Activated CD8-positive, alpha-beta T cell treated with anti-CD3 and anti-CD28 coated beads, Interleukin-2, amount 10 ng/mL, durations not matched to agents 7 days and 5 days (primary cell): ENCODE results near the gene PTPRF. TPM values are rescaled to one million over a fixed set of nuclear protein-coding genes. Genes with fewer than 3 reads are reported as not detected.
"Not testable (repeated sequence)": the region's sequence is repeated elsewhere in the genome, so short reads cannot be mapped to it uniquely, and the experiment has no call there.

ENCODE experiments used
- ATAC-seq: fragments of 150-1000 bp; cut with Tn5 transposase; one replicate; pipeline ENCODE4 v1.10.0; 2021; ENCODE audit warnings: moderate library complexity
- CTCF ChIA-PET: fragments of 350-600 bp; sonication (Branson Sonifier 250); formaldehyde crosslinking; loops from one replicate; lab custom pipeline; 2021; ENCODE audit warnings: antibody characterized with exemption; lab: Charles Lee
- POLR2A ChIA-PET: fragments of 350-600 bp; sonication (Branson Sonifier 250); formaldehyde crosslinking; loops from one replicate; lab custom pipeline; 2021; ENCODE audit warnings: antibody characterized with exemption; lab: Charles Lee
- DNase-seq: peaks from one replicate; pipeline ENCODE4 v3.0.0-alpha.2; 2020
- H3K27ac Mint-ChIP-seq: one replicate; pipeline ENCODE4 v1.8.0; 2021; ENCODE audit warnings: mild to moderate bottlenecking, mixed read lengths
- H3K27me3 Mint-ChIP-seq: one replicate; pipeline ENCODE4 v1.8.0; 2021; ENCODE audit warnings: low read depth, mixed read lengths
- H3K36me3 Mint-ChIP-seq: one replicate; pipeline ENCODE4 v1.8.0; 2021; ENCODE audit warnings: low read depth, mixed read lengths
- H3K4me1 Mint-ChIP-seq: one replicate; pipeline ENCODE4 v1.8.0; 2021; ENCODE audit warnings: low read depth, mixed read lengths
- H3K4me3 Mint-ChIP-seq: one replicate; pipeline ENCODE4 v1.8.0; 2021; ENCODE audit warnings: mild to moderate bottlenecking, mixed read lengths
- H3K9me3 Mint-ChIP-seq: one replicate; pipeline ENCODE4 v1.8.0; 2022; ENCODE audit warnings: mixed read lengths; ENCODE audit not compliant: insufficient read depth
- total RNA-seq, 2 experiments: library from RNA; stranded (reverse); gene quantifications; one replicate each; pipeline ENCODE4 v1.2.3, GENCODE V29; 2021

PTPRF gene
- total RNA-seq, 2 experiments from 2014 or later, result 0.61 to 0.65 TPM

- Mint-ChIP-seq H3K4me3 (no peak overlapping the region), H3K27ac (no peak overlapping the region)
- CTCF ChIA-PET, result no interaction called here
Observed at GRCh38 chr1:43548285-43549271, 17.9 kb downstream of the PTPRF start.

GRCh38 chr1:43549394-43549793, 18.7 kb downstream of the PTPRF start:
- H3K4me3 Mint-ChIP-seq, CTCF ChIA-PET, H3K27ac Mint-ChIP-seq, H3K4me1 Mint-ChIP-seq, H3K36me3 Mint-ChIP-seq, DNase-seq, ATAC-seq, H3K9me3 Mint-ChIP-seq, H3K27me3 Mint-ChIP-seq: not testable (repeated sequence)
- POLR2A ChIA-PET, result interaction anchor here (0.5 kb wide), 1 partner anchor 122 kb away, joined by 3 read pairs; no protein-coding TSS in a partner anchor

More at GRCh38 chr1:43548285-43549271, 17.9 kb downstream of the PTPRF start:
- H3K9me3 Mint-ChIP-seq, result no peaks in the 10 kb centered on the region
- POLR2A ChIA-PET, result no interaction called here
- H3K4me1 Mint-ChIP-seq, result peaks cover 6% of the 10 kb centered on the region
- H3K27me3 Mint-ChIP-seq, result peaks cover 9% of the 10 kb centered on the region
- ATAC-seq (no peak), DNase-seq (no peak)
- H3K36me3 Mint-ChIP-seq, result no peaks in the 10 kb centered on the region

GRCh38 chr1:43549921-43550597, 19.4 kb downstream of the PTPRF start:
- Mint-ChIP-seq H3K4me1 (peaks cover 8% of the 10 kb centered on the region), H3K27ac (no peak overlapping the region), H3K27me3 (peaks cover 9% of the 10 kb centered on the region), H3K9me3 (no peaks in the 10 kb centered on the region), H3K36me3 (no peaks in the 10 kb centered on the region), H3K4me3 (peak overlapping the region; percentile 30)
- CTCF ChIA-PET, result interaction anchor here (0.7 kb wide), 1 partner anchor 20 kb away, joined by 3 read pairs; no protein-coding TSS in a partner anchor
- DNase-seq, result peak; percentile 44
- POLR2A ChIA-PET, result interaction anchor here (0.5 kb wide), 1 partner anchor 121 kb away, joined by 3 read pairs; no protein-coding TSS in a partner anchor
- ATAC-seq, result peak; percentile 66

- H3K4me3 Mint-ChIP-seq, result peak overlapping the region; percentile 30
- ATAC-seq (no peak), DNase-seq (no peak)
- H3K9me3 Mint-ChIP-seq, result no peaks in the 10 kb centered on the region
- no peaks in the 10 kb centered on the region for H3K36me3 Mint-ChIP-seq
- peaks cover 9% of the 10 kb centered on the region for H3K27me3 Mint-ChIP-seq
- peaks cover 8% of the 10 kb centered on the region for H3K4me1 Mint-ChIP-seq
- CTCF ChIA-PET, result interaction anchor here (0.7 kb wide), 1 partner anchor 21 kb away, joined by 3 read pairs; no protein-coding TSS in a partner anchor
- no peak overlapping the region for H3K27ac Mint-ChIP-seq
- POLR2A ChIA-PET, result no interaction called here
Observed at GRCh38 chr1:43550598-43551246, 20.0 kb downstream of the PTPRF start.

GRCh38 chr1:43551396-43551888, 20.8 kb downstream of the PTPRF start:
- H3K27me3 Mint-ChIP-seq, result peaks cover 9% of the 10 kb centered on the region
- H3K4me1 Mint-ChIP-seq, result peaks cover 8% of the 10 kb centered on the region
- no peak overlapping the region for H3K27ac Mint-ChIP-seq
- no peaks in the 10 kb centered on the region for H3K9me3 Mint-ChIP-seq
- POLR2A ChIA-PET, result no interaction called here
- DNase-seq (no peak), ATAC-seq (no peak)
- no peak overlapping the region for H3K4me3 Mint-ChIP-seq
- CTCF ChIA-PET, result no interaction called here
- H3K36me3 Mint-ChIP-seq, result no peaks in the 10 kb centered on the region

- Mint-ChIP-seq H3K4me1 (peaks cover 8% of the 10 kb centered on the region), H3K36me3 (no peaks in the 10 kb centered on the region), H3K27me3 (peaks cover 9% of the 10 kb centered on the region), H3K4me3 (no peak overlapping the region), H3K27ac (no peak overlapping the region), H3K9me3 (no peaks in the 10 kb centered on the region)
- DNase-seq (no peak), ATAC-seq (no peak)
- CTCF ChIA-PET, result interaction anchor here (1.2 kb wide), 1 partner anchor 382 kb away, joined by 3 read pairs; no protein-coding TSS in a partner anchor
- POLR2A ChIA-PET, result interaction anchor here (0.6 kb wide), 1 partner anchor 29 kb away, joined by 3 read pairs; no protein-coding TSS in a partner anchor
Observed at GRCh38 chr1:43552059-43552742, 21.5 kb downstream of the PTPRF start.

GRCh38 chr1:43552813-43553212, 22.1 kb downstream of the PTPRF start:
- POLR2A ChIA-PET, result no interaction called here
- CTCF ChIA-PET, result interaction anchor here (1.2 kb wide), 1 partner anchor 382 kb away, joined by 3 read pairs; no protein-coding TSS in a partner anchor

GRCh38 chr1:43554444-43554992, 23.8 kb downstream of the PTPRF start:
- H3K9me3 Mint-ChIP-seq, result no peaks in the 10 kb centered on the region
- ATAC-seq (peak; percentile 53), DNase-seq (peak; percentile 55)
- peaks cover 9% of the 10 kb centered on the region for H3K27me3 Mint-ChIP-seq
- no peak overlapping the region for H3K4me3 Mint-ChIP-seq
- H3K27ac Mint-ChIP-seq, result no peak overlapping the region
- peaks cover 8% of the 10 kb centered on the region for H3K4me1 Mint-ChIP-seq
- ChIA-PET POLR2A (no interaction called here), CTCF (interaction anchor here (0.6 to 1.3 kb wide), 8 partner anchors 10 to 380 kb away, joined by 3 to 5 read pairs (median 4); no protein-coding TSS in a partner anchor)
- H3K36me3 Mint-ChIP-seq, result no peaks in the 10 kb centered on the region

More at GRCh38 chr1:43552813-43553212, 22.1 kb downstream of the PTPRF start:
- Mint-ChIP-seq H3K4me1 (peaks cover 8% of the 10 kb centered on the region), H3K27me3 (peaks cover 9% of the 10 kb centered on the region), H3K27ac (no peak overlapping the region), H3K36me3 (no peaks in the 10 kb centered on the region), H3K9me3 (no peaks in the 10 kb centered on the region), H3K4me3 (no peak overlapping the region)
- no peak for ATAC-seq
- no peak for DNase-seq

- no peaks in the 10 kb centered on the region for H3K27me3 Mint-ChIP-seq
- H3K36me3 Mint-ChIP-seq, result no peaks in the 10 kb centered on the region
- ATAC-seq, result no peak
- H3K4me3 Mint-ChIP-seq, result no peak overlapping the region
- ChIA-PET POLR2A (no interaction called here), CTCF (no interaction called here)
- no peak overlapping the region for H3K27ac Mint-ChIP-seq
- H3K9me3 Mint-ChIP-seq, result no peaks in the 10 kb centered on the region
- DNase-seq, result no peak
- peaks cover 3% of the 10 kb centered on the region for H3K4me1 Mint-ChIP-seq
Observed at GRCh38 chr1:43556782-43557181, 26.1 kb downstream of the PTPRF start.

GRCh38 chr1:43557744-43558245, 27.1 kb downstream of the PTPRF start:
- H3K27ac Mint-ChIP-seq, result no peak overlapping the region
- ChIA-PET POLR2A (no interaction called here), CTCF (no interaction called here)
- no peak for DNase-seq
- H3K27me3 Mint-ChIP-seq, result no peaks in the 10 kb centered on the region
- no peaks in the 10 kb centered on the region for H3K9me3 Mint-ChIP-seq
- no peak for ATAC-seq
- H3K4me1 Mint-ChIP-seq, result peaks cover 3% of the 10 kb centered on the region
- no peak overlapping the region for H3K4me3 Mint-ChIP-seq
- H3K36me3 Mint-ChIP-seq, result no peaks in the 10 kb centered on the region
